ENCODE data around the gene EZR.
A peak's percentile ranks its signal among the peaks of the same experiment; 100 is the strongest.

Gene EZR

DNA sequence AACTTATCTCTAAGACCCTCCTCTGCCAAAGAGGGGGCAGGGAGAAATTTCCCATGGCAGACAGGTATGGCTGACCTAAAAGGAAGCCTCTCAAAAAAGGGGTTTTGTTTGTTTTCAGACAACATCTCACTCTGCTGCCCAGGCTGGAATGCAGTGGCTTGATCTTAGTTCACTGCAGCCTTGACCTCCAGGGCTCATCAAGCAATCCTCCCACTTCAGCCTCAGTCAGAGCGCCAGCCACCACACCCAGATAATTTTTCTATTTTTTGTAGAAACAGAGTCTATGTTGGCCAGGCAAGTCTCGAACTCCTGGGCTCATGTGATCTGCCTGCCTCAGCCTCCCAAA lies 3.8 kb downstream of the EZR start:
- no peak overlapping the region for H3K27ac ChIP-seq
- TF ChIP-seq ZFX (IDR thresholded peaks at IDR 0.05; ENCODE audit: borderline replicate concordance) = no peak
- TF ChIP-seq CTCF (IDR thresholded peaks at IDR 0.05) = no peak

DNA sequence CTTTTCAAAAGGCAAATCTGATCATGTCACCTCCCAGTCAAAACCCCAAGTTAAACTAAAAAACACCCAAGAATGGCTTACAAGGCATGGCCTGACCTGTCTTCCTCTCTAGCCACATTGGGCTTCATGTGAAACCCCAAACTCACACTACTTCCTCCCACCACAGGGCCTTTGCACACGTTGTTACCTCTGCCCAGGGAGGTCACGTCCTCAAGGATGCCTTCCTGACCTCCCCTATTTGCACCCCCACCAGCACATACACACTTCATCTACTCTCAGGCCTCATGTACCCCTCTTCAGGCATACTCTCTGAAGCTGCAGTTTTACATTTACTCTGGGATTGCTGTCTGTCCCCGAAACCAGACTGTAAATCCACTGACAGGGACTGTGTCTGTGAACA lies 6.1 kb downstream of the EZR start:
- TF ChIP-seq CTCF (IDR thresholded peaks at IDR 0.05) (no peak), ZFX (IDR thresholded peaks at IDR 0.05; ENCODE audit: borderline replicate concordance) (no peak)
- H3K27ac ChIP-seq = no peak overlapping the region

DNA sequence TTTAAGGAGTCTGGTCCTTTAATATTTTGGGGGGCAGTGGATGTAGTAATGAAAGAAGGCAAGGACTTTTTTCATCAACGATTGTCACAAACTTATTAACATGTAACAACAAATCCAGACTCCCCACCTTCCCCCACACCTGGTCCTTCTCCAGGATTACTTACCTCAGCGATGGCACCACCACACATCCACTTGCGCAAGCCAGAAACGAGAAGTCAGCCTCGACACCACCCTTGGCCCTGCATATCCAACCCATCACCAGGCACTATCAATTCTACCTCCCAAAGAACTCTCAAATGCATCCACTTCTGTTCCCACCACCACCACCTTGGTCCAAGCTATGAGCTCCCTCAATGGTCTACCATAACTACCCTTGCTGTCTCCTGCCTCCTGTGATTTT lies 6.6 kb downstream of the EZR start:
- no peak for TF ChIP-seq CTCF (IDR thresholded peaks at IDR 0.05)
- no peak for TF ChIP-seq ZFX (IDR thresholded peaks at IDR 0.05; ENCODE audit: borderline replicate concordance)
- no peak overlapping the region for H3K27ac ChIP-seq

DNA sequence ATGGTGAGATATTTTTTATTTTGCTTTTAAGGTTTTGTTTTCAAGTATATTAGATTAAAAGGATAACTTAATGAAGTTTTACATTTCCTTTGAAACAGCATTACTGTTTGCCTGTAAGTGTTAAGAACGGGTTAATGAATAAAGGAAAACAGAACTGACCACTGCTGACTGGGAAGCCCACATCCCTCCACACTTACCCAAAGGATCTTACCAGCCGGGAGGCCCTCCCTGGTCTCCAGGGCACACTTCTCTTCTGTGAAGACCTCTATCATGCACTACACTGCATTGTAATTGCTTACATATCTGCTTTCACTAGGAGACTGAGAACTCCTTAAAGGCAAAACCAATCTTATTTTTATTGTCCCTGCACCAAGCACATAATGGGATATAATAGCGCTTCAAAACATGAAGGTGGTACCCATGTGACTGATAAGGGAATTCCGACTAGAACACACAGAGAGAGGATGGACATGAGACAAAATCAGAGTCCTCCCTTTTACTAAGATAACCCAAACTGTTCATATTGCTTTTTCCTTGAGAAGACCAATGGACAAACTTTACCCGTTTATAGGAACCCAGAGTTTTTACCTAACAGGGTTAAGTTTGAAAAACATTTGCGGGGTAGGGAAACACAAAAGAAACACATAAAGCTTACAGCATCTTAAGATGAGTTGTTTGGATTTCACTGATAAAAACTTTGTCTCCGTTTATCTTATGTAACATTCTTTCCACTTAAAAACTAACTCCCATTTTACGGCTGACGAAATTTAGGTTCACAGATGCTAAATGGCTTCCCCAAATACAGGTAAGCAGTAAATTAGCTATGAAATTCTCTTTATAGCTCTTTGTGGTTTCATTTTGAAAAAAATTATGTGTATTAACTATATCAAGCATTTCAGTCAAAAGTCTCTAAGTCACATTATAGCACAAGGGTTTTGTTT lies 8.7 kb downstream of the EZR start:
- TF ChIP-seq CTCF (IDR thresholded peaks at IDR 0.05) = no peak
- no peak for TF ChIP-seq ZFX (IDR thresholded peaks at IDR 0.05; ENCODE audit: borderline replicate concordance)
- peak overlapping the region; percentile 47; the same call in 1 of the 2 replicates for H3K27ac ChIP-seq

GRCh38 chr6:158808941-158809678 lies 10.1 kb downstream of the EZR start:
- peak overlapping the region; percentile 47 for H3K27ac ChIP-seq
- TF ChIP-seq ZFX (IDR thresholded peaks at IDR 0.05; ENCODE audit: borderline replicate concordance) (no peak), CTCF (IDR thresholded peaks at IDR 0.05) (no peak)

DNA sequence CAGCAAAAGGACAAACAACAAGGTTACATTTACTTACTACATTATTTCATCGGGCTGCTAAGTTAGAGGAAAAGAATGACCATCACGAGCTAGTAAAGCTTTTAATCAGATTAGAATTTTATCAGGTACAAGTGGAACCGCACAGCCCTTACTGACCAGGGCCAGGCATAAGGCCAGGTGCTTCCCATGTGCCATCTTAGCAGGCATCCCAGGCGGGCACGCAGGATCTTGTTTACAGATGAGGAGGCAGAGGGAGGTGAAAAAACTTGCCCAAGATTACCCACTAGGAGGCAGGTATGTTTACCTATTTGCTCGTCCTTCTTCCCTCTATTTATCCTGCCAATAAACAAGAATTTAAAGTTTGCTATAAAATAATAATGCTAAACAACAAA lies 10.7 kb downstream of the EZR start:
- H3K27ac ChIP-seq = peak overlapping the region; percentile 47
- TF ChIP-seq CTCF (IDR thresholded peaks at IDR 0.05) = peak; percentile 37
- TF ChIP-seq ZFX (IDR thresholded peaks at IDR 0.05; ENCODE audit: borderline replicate concordance) = no peak

Data from 22Rv1 (cell line).